ENCODE data around the gene LPP.

DNA sequence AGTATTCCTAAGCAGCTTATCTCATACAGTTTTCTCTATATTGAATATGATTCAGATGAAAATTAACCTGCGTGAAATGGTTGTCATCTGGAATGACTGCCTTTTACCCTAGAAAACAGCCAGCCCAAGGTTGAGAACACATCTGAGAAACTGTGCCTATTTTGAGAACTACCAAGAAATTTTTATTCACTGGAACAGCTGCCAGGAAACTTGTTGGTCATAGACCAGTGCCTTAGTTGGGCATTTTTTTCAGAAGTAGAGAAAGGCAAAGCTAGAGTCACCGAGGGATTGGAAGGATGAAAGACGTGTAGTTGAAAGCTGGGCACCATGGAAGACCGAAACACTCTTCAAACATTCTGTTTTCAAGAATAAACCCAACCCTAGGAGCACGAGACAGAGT lies 277.1 kb downstream of the LPP start:
- TF ChIP-seq, protein P1, sequence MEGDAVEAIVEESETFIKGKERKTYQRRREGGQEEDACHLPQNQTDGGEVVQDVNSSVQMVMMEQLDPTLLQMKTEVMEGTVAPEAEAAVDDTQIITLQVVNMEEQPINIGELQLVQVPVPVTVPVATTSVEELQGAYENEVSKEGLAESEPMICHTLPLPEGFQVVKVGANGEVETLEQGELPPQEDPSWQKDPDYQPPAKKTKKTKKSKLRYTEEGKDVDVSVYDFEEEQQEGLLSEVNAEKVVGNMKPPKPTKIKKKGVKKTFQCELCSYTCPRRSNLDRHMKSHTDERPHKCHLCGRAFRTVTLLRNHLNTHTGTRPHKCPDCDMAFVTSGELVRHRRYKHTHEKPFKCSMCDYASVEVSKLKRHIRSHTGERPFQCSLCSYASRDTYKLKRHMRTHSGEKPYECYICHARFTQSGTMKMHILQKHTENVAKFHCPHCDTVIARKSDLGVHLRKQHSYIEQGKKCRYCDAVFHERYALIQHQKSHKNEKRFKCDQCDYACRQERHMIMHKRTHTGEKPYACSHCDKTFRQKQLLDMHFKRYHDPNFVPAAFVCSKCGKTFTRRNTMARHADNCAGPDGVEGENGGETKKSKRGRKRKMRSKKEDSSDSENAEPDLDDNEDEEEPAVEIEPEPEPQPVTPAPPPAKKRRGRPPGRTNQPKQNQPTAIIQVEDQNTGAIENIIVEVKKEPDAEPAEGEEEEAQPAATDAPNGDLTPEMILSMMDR (IDR thresholded peaks at IDR 0.05 in 2 of 3, conservative IDR thresholded peaks at IDR 0.05 in 1 of 3; ENCODE audit: borderline replicate concordance in 1 of 3, insufficient read depth in 1 of 3, low read depth in 2 of 3, low read length in 2 of 3) = no peak
- TF ChIP-seq POLR2AphosphoS5 (IDR thresholded peaks at IDR 0.05; ENCODE audit: low read depth, low read length) = no peak
- TF ChIP-seq, protein P2, sequence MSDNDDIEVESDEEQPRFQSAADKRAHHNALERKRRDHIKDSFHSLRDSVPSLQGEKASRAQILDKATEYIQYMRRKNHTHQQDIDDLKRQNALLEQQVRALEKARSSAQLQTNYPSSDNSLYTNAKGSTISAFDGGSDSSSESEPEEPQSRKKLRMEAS (IDR thresholded peaks at IDR 0.05) = no peak
- no peak for TF ChIP-seq RAD21 (IDR thresholded peaks at IDR 0.05; ENCODE audit: low read depth)
- TF ChIP-seq EZH2 (IDR thresholded peaks at IDR 0.05) = no peak
- no peak for TF ChIP-seq SP1 (IDR thresholded peaks at IDR 0.05; ENCODE audit: low read depth)
- no peak for TF ChIP-seq EGR1 (IDR thresholded peaks at IDR 0.05; ENCODE audit: low read depth)
- no peak for TF ChIP-seq ZNF274 (IDR thresholded peaks at IDR 0.05; ENCODE audit: low read depth, low read length)
- TF ChIP-seq POLR2A (IDR thresholded peaks at IDR 0.05; ENCODE audit: borderline replicate concordance, extremely low read depth, insufficient read depth, insufficient read length) = no peak
